ENCODE measurements around the gene EPHB1. TPM values are rescaled to one million over a fixed set of nuclear protein-coding genes. Genes with fewer than 3 reads are reported as not detected.
"Not testable (repeated sequence)": the region's sequence is repeated elsewhere in the genome, so short reads cannot be mapped to it uniquely, and the experiment has no call there.

The EPHB1 gene
- total RNA-seq, 1 donor from 2014 or later = 0.40 TPM

GRCh38 chr3:135090020-135090717 is 295.1 kb downstream of the EPHB1 start:
- ATAC-seq = no peak

DNA sequence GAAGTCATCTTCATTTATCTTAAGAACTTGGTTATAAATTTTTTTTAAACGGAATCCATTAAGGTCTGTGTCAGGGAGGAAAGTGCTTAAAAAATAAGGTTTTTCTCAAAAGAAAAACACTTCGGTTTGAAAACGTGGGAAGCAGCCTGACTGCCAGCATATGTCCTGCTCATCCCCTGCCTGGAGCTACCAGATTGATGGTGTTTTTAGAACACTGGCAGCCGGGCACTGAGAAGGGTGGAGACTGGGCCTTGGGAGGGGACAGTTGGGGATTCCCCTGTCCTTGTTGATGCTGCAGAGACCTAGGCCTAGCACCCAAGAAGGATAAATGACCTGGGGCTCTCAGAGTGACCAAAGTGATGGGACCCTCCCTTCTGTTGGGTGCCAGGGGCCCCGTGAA is 296.9 kb downstream of the EPHB1 start:
- ATAC-seq = no peak

- ATAC-seq = no peak
Observed at GRCh38 chr3:135093121-135093520, 298.1 kb downstream of the EPHB1 start.

GRCh38 chr3:135097276-135097946 is 302.4 kb downstream of the EPHB1 start:
- ATAC-seq = no peak

- no peak for ATAC-seq
Observed at GRCh38 chr3:135099734-135100355, 304.8 kb downstream of the EPHB1 start.

DNA sequence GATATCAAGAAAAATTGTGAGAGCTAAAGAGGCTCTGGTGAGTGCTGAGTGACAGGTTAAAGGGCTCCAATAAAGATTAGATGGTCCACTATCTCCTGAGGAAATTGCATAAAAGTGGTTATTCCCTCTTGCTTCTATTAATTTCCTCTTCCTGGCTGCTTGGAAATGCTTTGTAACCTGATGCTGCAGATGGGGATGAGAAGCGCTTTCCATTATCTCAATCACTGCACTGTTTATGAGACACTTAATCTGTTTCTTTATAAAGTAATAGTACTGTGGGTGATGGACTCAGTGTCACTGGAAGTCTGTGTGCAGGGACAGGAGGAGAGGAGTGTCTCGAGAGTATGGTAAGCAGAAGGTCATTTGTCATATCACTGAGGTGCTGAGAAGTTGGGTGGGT is 305.3 kb downstream of the EPHB1 start:
- no peak for ATAC-seq

DNA sequence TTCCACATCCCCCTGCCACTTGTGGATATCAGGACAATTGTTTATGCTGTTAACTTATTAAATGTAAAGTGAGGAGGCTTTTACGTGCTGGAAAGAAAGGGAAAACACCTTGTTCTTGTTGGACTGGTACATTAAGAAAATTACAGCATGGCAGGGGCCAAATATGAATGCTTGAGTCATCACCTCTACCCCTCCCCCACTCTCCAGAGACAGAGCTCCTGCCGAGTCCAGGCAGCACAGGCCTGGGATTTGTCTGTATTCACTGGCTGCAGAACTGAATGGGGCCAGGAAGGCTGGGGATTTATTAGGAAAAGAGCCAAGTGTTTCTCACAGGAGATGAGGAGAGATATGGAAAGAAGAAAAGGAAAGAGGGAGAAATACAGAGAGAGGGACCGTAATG is 308.9 kb downstream of the EPHB1 start:
- ATAC-seq = no peak

GRCh38 chr3:135106445-135106844 is 311.4 kb downstream of the EPHB1 start:
- no peak for ATAC-seq

GRCh38 chr3:135107043-135107442 is 312.0 kb downstream of the EPHB1 start:
- ATAC-seq = no peak

DNA sequence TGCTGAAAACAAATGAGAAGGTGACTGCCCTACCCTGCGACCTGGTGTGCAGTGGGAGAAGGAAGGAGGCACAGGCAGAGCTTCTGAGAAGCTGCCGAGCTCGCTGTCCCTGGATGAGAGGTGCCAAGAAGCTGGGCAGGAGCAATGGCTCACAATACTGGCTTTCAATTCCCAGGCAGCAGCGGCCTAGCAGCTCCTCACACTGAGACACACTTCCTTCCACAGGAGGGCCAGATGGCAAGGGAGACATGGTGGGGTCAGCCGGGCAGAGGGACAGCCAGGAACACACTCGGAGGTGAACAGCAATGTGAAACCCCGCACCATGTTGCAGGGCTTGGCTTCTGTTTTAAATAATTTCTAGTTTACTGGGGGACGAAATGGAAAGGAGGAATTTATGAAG is 314.6 kb downstream of the EPHB1 start:
- no peak for ATAC-seq

DNA sequence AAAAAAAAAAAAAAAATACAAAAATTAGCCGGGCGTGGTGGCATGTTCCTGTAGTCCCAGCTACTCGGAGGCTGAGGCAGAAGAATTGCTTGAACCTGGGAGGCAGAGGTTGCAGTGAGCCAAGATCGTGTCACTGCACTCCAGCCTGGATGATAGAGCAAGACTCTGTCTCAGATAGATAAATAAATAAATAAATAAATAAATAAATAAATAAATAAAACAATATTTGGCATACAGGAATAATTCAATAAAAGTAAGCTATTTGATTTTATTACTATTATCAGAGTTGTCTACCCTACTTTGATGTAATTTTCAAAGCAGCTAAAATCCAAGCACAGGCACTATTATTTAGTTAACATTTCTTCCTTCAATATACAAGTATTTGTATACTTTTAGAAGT is 319.5 kb downstream of the EPHB1 start:
- not testable (repeated sequence) for ATAC-seq

GRCh38 chr3:135117977-135118376 is 322.9 kb downstream of the EPHB1 start:
- no peak for ATAC-seq

GRCh38 chr3:135118792-135119191 is 323.7 kb downstream of the EPHB1 start:
- no peak for ATAC-seq

- ATAC-seq = no peak
Observed at GRCh38 chr3:135125171-135125801, 330.2 kb downstream of the EPHB1 start.

- no peak for ATAC-seq
Observed at GRCh38 chr3:135127946-135128470, 332.9 kb downstream of the EPHB1 start.

DNA sequence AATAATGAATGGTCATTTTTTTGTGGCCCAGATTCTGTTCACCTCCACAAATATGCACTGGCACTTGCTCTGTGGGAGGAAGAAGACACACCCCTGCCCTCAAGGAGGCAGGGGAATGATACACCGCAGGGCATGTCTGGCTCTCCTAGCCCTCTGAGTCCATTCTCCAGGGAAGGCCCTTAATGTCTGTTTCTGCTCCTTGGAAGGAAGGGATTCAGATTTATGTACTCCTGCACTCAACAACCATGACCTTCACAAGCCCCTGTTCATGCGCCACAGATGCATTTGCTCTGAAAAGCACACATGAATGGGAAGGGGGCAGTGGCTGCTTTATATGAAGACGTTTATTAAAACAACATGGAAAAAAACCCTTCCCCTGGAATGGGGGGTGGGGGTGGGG is 333.8 kb downstream of the EPHB1 start:
- no peak for ATAC-seq

DNA sequence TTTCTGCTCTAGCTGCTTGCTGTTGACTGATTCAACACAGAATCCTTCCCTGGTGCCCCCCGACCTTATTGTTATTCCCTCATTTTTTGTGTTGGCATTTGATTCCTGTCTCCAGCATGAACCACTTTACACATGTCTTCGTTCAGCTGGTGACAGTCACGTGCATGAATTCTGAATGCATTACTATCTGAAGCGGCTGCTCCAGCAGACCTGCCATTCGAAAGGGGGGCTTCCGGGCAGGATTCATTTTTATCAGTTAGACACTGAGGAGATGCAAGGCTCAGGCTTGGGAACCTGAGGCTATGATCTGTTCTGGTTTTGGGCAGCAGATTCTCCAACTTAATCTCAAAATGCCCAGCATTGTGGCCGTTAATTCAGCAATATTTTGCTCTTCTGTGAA is 336.2 kb downstream of the EPHB1 start:
- ATAC-seq = no peak

DNA sequence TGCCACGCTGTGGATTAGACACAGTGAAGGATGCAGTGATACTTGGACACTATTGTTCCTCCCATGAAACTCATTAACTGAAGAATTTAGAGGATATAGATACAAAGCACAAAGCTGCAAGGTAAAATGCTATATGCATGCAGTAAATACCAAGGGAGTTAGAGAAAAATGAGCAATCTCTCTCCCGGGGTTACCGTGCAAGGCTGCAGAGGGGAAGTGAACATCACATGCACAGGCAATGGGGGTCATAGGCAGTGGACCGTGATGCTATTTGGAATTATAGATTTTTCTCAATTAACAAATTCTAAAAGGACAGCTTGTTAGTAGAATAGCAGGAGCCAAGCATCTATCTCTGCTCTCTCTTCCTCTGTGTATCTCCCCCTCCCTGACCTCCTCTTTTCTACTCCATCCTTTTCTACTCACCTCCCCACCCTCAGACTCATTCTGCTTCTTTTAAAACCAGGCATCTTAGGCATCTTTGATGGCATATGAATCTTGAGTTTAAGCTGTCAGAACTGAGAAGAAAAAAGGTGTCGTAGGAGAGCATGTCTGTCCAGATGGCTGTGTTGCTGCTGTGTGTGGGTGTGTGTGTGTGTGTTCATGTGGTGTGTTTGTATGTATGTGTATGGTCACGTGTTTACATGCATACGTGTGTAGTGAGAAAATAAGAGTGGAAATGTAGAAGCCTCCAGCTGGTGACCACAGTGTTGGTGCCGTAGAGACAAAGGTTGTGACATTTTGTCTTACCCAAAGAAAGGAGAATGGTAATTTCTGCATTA is 339.0 kb downstream of the EPHB1 start:
- ATAC-seq = no peak

DNA sequence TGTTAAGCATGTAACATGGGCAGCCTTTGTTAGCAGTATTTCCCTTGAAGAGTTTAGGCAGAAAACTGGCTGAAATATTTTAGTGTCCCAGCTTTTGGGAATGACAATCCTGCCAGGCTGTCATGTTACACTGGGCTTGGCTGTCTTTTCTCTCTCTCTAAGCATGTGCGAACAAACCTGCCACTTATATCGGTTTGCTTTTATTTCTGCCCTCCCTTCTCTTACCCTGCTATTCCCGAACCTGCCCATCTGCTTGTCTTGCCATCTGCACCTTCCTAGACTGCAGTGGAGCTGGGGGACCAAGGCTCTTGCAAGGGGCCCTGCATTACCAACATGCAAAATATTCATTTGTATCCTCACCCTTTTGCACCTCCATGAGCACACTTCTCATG is 339.6 kb downstream of the EPHB1 start:
- no peak for ATAC-seq

DNA sequence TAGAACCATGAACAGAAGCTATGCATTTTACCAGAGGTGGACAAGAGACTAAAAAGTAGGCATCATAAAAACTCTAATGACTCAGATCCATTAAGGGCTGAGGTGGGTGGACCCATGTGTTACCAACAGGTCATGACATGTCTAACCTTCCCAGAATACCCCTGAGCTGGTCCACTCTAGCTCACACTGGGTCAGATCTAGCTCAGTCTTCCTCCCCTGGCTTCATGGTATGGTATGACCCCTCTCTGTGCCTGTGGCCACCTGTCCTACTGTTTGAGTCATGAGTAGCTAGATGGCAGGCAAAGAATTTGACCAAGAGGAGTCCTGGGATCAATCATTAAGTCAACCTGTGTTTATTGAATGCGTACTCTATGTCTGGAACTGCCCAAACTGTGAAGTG is 340.4 kb downstream of the EPHB1 start:
- no peak for ATAC-seq

DNA sequence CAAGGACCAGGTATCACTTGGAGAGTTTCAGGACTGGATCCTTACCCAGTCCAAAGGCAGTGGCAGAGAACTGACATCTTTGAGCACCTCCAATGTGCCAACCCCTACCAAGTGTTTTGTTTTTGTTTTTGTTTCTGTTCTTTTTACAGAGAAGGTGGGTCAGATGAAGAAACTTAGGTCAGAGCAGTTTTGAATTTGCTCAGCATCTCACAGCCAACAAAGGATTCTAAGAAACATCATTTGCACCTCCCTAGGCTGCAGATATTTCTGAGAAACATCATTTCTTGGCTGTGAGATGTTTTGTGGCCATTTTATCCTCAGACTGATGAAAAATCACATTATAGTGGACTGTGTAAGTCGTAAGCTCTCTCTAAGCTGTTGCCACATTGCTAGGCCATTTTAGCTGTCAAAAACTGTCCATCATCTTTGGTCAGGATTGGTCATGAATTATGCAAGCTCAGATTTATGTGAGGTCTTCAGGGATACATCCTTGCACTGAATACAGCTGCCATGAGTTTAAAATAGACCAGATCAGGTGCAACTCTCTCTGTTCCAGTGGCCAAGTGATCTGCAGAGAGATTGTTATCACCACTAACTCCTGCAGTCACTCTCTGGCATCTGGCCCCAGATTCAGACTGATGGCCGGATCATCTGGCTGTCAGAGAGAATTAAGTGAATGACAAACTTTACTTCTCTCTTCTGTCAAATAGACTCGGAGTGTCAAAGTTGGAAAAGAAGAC is 341.5 kb downstream of the EPHB1 start:
- ATAC-seq = no peak

DNA sequence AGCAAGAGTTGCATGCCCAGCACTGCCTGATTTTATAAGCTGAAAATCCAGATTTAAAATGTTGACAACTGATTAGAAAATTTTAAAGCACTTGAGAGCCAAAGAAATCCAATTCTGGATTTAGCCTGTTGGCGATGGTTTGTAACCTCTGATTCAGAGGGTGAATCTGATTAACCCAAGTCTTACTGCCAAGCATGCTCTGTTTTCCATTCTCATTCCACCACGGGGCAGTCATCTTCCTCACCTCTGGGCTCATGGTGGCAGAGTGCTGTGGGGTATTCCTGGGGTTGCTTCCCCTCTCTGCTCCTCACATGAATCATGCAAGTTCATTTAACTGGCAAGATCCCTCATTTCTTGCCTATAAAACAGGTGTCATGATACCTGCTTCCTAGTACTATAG is 342.2 kb downstream of the EPHB1 start:
- ATAC-seq = no peak

Measured in esophagus mucosa (tissue), 1 donor.